Measurements from ENCODE around the gene CPTP.

CPTP gene

GRCh38 chr1:1292851-1293250 is 31.8 kb upstream of the CPTP start:
- no peak for DNase-seq

- DNase-seq = no peak
Observed at GRCh38 chr1:1293263-1294249, 31.0 kb upstream of the CPTP start.

GRCh38 chr1:1294250-1294890 is 30.2 kb upstream of the CPTP start:
- no peak for DNase-seq

- DNase-seq = no peak
Observed at GRCh38 chr1:1295154-1295923, 29.3 kb upstream of the CPTP start.

GRCh38 chr1:1296070-1297061 is 28.2 kb upstream of the CPTP start:
- no peak for DNase-seq

GRCh38 chr1:1297802-1298424 is 26.7 kb upstream of the CPTP start:
- no peak for DNase-seq

- DNase-seq = no peak
Observed at GRCh38 chr1:1298861-1299685, 25.5 kb upstream of the CPTP start.

- no peak for DNase-seq
Observed at GRCh38 chr1:1299686-1300351, 24.8 kb upstream of the CPTP start.

GRCh38 chr1:1300352-1300739 is 24.3 kb upstream of the CPTP start:
- no peak for DNase-seq

- DNase-seq = no peak
Observed at GRCh38 chr1:1302006-1302430, 22.6 kb upstream of the CPTP start.

GRCh38 chr1:1302951-1303509 is 21.6 kb upstream of the CPTP start:
- no peak for DNase-seq

GRCh38 chr1:1303736-1304135 is 20.9 kb upstream of the CPTP start:
- no peak for DNase-seq

- DNase-seq = peak; percentile 92
Observed at GRCh38 chr1:1304331-1305299, 20.0 kb upstream of the CPTP start.

GRCh38 chr1:1305300-1306069 is 19.1 kb upstream of the CPTP start:
- peak; percentile 86 for DNase-seq

GRCh38 chr1:1306070-1306660 is 18.4 kb upstream of the CPTP start:
- peak; percentile 55 for DNase-seq

- no peak for DNase-seq
Observed at GRCh38 chr1:1306661-1307260, 17.8 kb upstream of the CPTP start.
